GM19351 (cell line): ENCODE data around the gene CSNK2A2.
A peak's percentile ranks its signal among the peaks of the same experiment; 100 is the strongest.

ENCODE experiments used
- ATAC-seq: cut with Tn5 transposase; IDR thresholded peaks from one replicate; pipeline ENCODE4 v1.9.1; 2021; ENCODE audit warnings: mild to moderate bottlenecking, moderate library complexity; ENCODE audit not compliant: unreplicated experiment

The CSNK2A2 gene

DNA sequence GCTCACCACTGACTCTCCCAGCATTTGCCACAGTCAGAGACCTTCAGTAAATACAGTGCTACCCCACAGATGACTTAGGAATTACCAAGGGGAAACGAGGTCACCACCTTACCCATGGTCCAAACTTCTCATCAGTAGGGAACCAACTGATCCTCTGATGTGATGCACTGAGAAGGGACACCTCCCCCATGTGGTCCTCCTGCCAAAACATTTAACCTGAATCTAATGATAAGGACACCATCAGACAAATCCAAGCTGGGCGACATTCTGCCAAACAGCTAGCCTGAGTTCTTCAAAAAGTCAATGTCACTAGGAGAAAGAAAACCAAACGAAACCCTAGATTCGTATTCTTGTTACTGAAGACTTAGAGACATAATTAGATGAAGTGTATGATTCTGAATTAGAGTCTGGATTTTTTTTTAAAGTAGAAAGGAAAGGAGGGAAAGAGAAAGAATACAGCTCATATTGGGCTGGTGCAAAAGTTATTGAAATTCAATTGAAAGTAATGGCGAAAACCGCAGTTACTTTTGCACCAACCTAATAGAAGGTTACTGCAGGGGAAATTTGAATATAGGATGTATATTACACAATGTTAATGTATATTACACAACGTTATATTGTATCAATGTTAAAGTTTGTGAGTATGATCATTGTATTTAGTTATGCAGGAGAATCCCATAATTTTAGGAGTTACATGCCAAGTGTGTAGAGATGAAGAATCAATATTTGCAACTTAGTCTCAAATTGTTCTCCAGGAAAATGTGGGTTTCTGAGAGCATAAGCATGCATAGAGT, 2.3 kb upstream of the CSNK2A2 start:
- ATAC-seq: no peak

DNA sequence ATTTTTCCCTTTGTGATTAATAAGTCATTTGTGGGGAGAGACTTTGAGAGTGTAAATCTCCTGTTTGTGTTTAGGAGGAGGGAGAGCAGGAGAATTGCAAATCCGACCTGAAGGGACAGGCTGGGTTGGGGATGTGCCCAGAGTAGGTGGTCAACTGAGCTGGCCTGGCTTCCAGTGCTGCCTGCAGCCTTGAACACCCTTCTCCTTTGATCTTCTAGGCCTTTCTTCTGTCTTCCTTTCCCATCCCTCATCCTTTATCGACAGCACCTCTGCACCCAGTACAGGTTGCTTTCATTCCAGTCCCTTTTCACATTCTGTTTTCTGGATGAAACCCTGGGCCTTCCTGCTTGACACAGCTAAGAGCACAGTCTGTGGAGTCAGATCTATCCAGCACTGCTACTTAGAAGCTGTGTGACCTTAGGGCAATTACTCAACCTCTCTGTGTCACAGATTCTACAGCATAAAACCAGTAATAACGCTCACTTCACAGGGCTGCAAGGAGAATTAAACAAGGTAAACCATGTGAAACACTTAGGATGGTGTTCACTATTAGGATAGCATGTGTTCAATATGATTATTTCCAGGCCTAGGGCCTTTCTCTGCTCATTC, 1.0 kb upstream of the CSNK2A2 start:
- no peak for ATAC-seq

DNA sequence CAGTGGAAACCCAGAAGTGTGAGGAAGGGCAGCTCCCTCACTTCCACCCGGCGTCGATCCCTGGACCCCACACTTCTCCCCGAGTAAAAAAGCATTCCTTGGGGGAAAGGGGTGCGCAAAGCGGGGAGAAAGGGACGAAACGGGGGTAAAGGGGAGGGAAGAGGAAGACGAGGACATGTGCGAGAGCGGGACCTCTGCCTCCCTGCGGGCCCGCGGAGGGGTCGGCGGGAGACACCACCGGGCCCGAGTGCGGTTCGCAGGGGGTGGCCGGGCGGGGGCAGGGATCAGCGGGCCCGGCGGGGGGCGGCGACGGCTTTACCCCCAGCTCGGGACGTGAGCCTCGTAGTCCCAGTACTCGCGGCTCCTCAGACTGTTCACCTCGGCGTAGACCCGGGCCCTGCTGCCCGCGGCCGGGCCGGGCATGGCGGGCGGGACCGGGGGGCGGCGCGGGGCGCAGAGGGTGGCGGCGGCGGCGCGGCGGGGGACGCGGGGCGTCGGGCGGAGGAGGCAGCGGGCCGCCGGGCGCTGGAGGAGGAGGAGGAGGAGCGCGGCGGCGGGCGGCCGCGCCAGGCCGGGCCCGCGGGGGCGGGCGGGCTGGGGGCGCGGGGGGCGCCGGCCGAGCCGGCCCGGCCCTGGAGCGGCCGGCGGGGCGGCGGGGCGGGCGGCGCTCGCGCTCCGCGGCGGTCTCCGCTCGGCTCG, 443 bp downstream of the CSNK2A2 start:
- peak; percentile 30 for ATAC-seq

DNA sequence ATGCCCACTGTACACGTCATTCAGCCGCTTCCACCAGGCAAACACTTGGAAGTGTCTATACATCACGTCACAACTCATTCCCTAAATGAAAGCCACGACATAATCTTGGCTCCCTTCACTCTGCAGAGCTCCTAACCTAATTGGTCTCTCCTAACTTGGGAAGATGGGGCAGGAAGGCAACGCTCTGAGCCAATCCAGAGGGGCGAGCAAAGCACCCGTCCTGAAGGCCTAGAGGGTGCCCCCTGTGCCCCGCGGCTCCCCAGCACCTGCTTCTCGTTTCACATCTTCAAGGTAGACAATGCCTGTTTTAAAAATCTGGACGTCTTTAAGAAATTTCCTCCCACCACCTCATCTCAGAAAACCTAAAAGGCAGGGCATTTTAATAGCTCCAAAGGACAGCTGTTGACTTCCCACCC, 1.0 kb downstream of the CSNK2A2 start:
- ATAC-seq: no peak

DNA sequence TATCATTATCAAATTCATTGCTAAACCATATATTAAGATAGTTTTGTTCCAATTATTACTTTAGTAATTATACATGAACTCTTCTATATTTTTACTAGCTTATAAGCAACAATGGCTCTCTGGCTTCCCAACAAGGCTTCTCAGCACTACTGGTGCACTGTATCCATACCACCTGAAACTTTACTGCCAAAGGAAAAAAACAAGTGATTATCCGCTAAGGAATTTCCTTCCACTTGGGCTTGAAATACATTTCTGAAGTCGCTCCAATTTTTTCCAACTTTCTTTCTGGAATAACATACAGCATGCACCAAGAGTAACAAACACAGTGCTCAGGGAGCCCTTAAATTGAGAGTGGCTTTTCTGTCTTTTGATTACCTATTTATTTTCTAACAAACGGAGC, 2.1 kb downstream of the CSNK2A2 start:
- no peak for ATAC-seq

DNA sequence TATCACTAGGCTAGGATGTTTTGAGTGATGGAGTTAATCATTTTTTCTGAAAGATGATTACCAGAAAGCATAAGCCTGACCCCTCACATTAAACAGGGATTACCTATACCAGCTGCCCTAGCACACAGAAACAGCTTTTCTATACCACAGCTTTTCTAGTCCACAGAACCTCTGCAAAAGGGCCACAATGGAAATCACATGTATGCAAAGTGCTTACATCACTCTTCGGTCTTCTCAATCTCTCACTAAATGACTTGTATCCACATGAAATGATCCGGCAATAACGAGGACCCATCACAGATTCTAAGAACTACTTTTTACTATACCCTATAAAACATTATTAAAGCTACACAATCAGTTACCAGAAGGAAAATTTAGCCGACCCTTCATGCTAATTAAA, 2.6 kb downstream of the CSNK2A2 start:
- no peak for ATAC-seq

DNA sequence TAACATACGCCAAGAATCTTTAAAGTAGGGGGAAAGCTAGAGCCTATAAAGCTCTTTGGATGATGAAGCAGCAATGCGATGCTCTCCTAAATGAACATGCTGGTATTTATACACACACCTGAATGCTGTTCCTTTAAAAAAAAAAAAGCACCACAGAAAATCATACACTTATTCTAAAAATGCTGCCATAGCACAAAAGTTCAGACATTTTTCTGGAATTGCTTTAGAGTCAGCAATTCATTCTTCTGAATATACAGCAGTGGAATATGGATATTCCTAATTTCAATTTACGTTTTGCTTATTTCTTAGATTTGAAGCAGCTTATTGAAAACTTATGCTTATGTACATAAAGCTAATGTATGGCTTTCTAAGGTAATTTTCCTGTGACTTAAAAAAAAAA, 3.1 kb downstream of the CSNK2A2 start:
- no peak for ATAC-seq

DNA sequence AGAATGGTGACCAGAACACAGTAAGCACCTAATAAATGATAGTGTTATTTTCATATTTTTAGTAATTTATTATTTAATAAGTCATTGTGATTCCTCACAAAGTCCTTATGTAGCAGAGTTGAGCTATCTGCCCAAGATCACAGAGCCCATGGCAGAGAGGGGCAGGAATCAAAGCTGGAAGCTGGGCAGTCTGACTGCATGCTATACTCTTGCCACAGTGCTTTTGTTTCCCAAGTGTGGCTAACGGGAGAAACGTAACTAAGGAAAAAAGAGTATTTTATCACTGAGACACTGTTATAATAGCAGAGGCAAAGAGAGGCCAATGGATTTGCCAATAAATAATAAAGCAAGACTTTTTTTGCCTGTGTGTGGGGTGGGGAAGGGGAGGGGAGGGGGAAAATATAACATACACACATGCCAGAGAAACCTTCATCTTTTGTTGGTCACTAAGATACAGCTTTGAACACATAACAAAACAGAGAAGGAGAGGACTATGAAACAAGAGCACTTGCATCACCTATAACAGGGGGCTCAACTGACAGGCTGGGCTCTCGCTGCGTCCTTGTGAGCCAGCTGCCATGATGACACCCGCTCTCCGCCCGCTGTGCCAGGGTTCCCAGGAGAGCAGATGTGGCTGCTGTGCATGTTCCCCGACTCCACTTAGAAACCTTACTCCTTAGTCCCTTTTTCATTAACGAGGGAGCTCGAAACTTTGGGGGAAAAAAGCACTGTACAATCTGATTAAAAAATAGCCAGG, 10.1 kb downstream of the CSNK2A2 start:
- ATAC-seq: no peak

DNA sequence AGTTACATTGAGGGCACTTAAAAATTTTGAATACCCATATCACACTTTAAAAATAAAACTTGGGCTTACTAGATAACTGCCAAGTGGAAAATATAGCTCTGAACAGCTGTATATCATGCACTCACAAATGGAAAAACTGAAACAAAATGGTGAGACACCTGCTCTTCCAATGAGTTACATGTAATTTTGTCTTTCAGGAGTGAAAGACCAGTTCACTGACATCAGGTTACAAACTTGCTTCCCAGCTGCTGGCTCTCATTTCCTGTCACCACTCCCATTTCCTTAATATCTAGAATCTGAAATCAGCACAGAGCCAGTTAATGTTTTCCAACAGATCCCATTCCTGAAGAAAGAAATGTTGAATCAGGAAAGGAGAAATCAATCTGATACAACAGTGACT, 10.8 kb downstream of the CSNK2A2 start:
- ATAC-seq: no peak

DNA sequence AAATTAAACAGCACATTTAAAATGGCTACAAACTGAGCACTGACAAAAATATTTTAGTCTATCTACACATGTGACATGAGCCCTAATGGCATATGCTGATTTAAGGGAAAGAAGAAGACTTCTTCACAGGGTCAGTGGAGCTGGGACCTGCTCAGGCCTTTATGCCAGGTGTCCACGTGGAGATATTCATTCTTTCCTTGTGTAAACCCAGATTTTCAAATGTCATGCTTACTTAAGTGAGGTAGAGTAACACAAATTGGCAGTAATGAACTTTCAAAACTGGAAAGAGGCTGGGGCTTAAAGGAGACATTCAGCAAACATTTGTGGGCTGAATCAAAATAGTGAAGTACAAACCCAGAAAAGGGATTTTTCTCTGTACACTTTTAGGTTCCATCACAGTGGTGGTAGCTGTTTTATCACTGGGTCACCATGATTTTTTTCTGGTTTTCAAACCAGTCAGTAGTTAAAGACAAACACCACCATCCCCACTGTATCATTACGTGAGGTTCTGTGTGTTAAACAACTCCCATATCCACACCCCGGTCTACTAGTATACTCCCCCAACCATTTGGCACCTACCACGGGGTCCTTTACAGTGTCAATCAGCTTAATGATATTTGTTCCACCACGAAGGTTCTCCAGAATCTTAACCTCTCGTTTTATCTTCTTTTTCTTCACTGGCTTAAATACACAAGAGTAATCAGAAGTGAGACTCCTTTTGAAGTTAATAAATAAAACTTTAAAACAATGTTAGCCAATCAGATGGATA, 11.5 kb downstream of the CSNK2A2 start:
- ATAC-seq: no peak

DNA sequence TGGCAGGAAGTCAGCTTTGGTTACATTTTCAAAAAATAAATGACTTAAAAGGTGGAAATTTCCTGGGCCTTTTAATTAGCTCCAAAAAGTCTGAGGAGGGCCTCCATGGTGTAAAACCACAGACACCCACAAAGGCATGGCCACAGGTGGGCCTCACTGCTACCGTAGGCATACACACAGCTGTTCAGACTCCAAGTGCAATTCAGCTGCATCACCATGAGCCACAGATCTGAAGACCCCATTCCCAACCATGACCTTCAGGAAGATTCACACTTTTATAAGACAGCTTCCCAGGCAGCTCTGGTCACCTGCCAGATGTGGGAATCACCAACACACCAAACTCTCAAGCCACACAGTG, 20.6 kb downstream of the CSNK2A2 start:
- ATAC-seq: no peak

DNA sequence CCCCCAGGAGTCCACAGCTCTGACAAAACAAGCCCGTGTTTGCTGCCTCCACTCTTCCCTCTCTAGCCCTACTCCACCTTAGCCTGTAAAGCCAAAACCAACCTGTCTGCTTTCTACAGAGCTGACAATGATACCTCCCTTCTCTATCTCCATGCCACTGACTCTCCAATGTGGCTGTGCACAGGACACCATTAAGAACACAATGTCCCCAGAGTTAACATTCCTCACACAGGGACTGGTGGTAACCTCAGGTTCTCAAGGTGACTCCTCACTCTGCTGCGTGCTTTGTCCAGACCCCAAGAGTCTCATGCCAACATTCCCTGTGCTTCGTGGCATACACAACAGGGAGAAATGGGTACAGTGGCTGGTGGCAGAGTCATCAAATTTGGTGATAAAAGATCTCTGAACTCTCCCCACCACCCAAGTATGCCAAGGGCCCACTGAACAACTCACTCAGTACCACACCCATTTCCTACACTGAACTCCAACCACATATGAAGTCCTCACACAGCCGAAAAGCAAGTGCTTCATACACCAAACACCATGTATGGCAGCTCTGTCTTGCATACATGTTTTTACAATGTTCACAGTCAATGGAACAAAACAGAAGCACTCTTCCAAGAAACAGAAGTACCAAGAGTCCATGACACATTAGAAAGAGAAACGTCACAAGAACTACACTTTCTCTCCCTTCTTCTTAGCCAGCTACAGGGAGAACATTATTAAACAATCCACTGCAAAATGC, 21.1 kb downstream of the CSNK2A2 start:
- ATAC-seq: no peak

DNA sequence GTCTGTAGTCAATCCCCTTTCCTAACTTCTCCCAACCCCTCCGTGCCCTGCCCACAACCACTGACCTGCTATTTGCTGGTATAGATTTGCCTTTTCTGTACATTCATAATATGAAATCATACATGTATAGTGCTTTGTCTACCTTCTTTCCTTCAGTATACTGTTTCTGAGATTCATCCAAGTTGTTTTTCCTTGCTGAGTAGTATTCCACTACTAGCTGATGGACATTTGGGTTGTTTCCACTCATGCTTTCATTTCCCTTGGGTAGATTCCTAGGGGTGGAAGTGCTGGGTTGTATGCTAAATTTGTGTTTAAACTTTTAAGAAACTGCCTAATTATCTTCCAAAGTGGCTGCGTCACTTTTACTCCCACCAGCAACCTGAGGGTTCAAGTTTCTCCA, 27.7 kb downstream of the CSNK2A2 start:
- ATAC-seq: no peak

DNA sequence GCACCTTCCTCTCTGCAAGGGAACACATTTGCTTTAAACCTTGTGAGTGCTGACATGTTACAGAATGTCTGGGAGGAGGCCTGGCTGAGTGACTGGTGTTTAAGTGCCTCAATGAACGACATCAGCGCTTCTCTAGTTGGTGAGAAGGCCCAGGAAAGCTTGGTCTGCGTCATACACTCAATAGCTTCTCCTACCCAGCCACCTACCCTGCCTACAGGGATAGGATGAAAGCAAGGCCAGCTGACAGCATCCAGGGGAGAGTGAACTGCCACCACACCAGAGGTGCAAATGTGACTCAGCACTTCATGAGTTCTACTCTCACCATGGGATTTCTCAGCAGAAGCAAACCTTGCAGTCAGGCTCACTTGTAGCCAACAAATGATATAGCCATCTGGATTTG, 37.1 kb downstream of the CSNK2A2 start:
- ATAC-seq: no peak

DNA sequence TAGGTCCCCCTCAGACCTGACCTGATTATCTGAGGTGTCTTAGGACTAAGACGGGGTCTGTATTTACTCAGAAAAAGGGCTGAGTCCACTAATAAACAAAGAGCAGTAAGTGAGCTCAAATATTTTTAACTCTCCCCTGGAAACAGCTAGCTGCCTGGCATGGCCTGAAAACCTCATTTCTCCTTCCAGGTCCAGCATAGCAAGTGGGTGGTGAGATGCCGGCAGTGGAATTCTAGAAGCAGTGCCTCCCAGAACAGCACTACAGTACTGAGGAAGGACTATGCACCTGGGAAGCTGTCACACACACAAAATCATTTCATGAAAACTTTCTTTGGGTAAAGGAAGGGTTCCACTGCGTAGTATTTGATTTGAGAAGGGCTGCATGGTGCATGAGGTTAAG, 39.2 kb downstream of the CSNK2A2 start:
- no peak for ATAC-seq

DNA sequence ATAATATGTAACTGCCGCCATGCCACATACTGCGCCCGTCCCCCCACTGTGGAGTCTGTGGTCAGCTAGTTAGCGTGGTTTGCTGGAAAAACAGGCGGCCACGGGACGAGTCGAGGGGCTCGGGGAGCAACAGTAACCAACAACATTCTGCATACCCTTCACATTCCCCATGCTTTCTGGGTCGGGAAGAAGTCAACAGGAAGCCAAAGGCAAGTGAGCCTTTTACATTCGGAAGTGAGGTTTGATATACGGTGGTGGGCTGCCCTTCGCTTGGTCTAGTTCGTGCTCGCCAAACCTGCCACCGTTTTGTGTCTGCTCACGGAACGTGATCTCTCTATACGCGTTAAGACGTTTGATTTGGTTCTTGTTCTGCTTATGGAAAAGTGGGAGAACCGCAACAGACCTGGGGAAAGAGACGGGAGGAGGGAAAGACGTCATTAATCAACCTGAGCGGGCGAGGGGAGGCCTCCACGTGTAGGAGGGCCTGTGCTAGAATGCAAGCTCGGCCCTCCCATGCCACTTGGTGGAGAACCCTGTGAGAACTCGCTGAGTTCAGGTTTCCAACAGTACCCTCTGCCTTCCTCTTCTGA, 39.9 kb downstream of the CSNK2A2 start:
- no peak for ATAC-seq

DNA sequence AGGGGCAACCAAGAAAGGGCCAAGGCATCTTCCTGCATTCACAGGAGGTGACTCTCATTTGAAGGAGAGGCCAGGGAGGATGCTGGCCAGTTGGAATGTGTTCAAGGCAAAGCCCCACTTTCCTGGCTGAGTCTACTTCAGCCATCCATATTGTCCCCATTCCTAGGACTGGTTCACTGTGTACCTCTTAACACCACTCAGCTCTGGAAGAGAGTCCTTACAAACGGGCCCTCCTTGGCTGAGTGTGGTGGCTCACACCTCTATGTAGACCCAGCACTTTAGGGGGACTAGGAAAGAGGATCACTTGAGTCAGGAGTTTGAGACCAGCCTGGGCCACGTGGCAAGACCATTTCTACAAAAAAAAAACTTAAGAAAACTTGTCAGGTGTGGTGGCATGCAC, 40.7 kb downstream of the CSNK2A2 start:
- no peak for ATAC-seq

DNA sequence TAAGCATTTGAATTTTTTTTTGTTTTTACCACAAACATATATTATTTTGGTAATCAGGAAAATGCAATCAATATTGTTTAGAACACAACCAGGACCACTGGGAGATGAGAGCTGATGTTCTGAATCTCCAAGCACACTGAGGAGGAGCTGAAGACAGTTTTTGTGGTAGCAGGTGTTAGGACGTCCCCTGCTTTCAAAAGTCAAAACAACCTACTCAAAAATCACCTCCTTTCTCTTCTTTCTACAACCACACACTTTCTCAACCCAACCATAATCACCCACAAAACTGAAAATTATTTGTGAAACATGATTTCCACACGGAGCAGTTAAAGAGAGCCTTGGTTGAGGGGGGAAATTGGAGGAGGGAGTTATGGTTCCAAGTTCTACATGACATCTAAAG, 42.1 kb downstream of the CSNK2A2 start:
- ATAC-seq: peak; percentile 64

DNA sequence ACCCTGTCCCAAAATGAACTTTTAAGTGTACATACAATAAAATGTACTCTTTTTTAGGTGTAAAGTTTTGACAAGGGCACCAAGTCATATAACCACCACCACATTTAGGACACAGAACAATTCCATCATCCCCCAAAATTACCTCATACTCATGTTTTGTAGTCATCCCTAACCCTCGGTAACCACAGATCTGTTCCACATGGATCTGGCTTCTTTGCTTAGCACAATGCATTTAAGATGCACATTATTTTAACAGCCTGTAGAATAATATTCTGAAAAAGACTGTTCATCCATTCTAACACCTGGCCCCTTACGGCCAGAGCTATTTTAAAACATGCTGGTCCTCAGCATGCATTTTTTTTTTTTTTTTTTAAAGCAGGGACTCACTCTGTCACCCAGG, 43.6 kb downstream of the CSNK2A2 start:
- no peak for ATAC-seq
